HCT116 (cell line): ENCODE measurements around the gene CDKAL1. TPM values are rescaled to one million over a fixed set of nuclear protein-coding genes. Genes with fewer than 3 reads are reported as not detected.

Experiments
- ATAC-seq: fragments of 200-7000 bp; cut with Tn5 transposase; 2 replicates; pipeline ENCODE4 v1.9.1; 2020; ENCODE audit warnings: mild to moderate bottlenecking, moderate library complexity
- BruUV-seq: library from RNA; stranded (reverse); fragments of 400-500 nt; replicated peaks from 2 replicates; lab custom pipeline; 2021; lab: Mats Ljungman, UMichigan
- CTCF ChIA-PET: fragments of 300-600 bp; sonication (Branson Sonifier 250); formaldehyde crosslinking; loops from one replicate; lab custom pipeline; 2021; ENCODE audit warnings: antibody characterized with exemption; lab: Charles Lee
- POLR2A ChIA-PET: fragments of 300-600, 350-600 bp; sonication (Branson Sonifier 250); formaldehyde crosslinking; loops from one replicate; lab custom pipeline; 2021; ENCODE audit warnings: antibody characterized with exemption; lab: Charles Lee
- RAD21 ChIA-PET, 2 experiments: fragments of 300-600 bp; sonication (Branson Sonifier 250); formaldehyde crosslinking; loops; one replicate each; lab custom pipeline; 2023; ENCODE audit warnings: low total read pairs in 2 of 2; ENCODE audit not compliant: uncharacterized antibody in 2 of 2, unreplicated experiment in 2 of 2, low non-redundant PET in 1 of 2; lab: Charles Lee
- DNase-seq: peaks from one replicate; pipeline ENCODE4 v3.0.0-alpha.2; 2010; ENCODE audit warnings: low read depth, low spot score
- H2AFZ ChIP-seq: fragments of 200-600 bp; shearing (Covaris generic), sonication (generic); 2 replicates; pipeline ENCODE4 v1.6.1; 2017; ENCODE audit warnings: low read depth, mixed run types, mixed read lengths, antibody characterized with exemption, low read length; ENCODE audit not compliant: poor library complexity, severe bottlenecking
- H3K27ac ChIP-seq: 2 replicates; pipeline ENCODE4 v1.5.1; 2012; ENCODE audit warnings: low read depth, low read length
- H3K27me3 ChIP-seq: fragments of 200-600 bp; sonication (generic); 2 replicates; pipeline ENCODE4 v1.6.1; 2016; ENCODE audit warnings: mixed run types, low read length, mixed read lengths; ENCODE audit not compliant: insufficient read depth
- H3K36me3 ChIP-seq, 2 experiments: fragments of 200-500 bp in 1 of 2; fragments of 200-600 bp in 1 of 2; sonication (Bioruptor generic) in 1 of 2; sonication (generic) in 1 of 2; 2 replicates each; pipeline versions ENCODE4 v1.5.1 to v1.6.1; 2014 to 2016; ENCODE audit warnings: low read length in 2 of 2, inconsistent platforms in 1 of 2, mixed read lengths in 1 of 2, mixed run types in 1 of 2; ENCODE audit not compliant: insufficient read depth in 2 of 2, control insufficient read depth in 1 of 2
- H3K4me1 ChIP-seq, 2 experiments: fragments of 200-600 bp in 1 of 2; sonication (generic) in 1 of 2; 2 replicates each; pipeline versions ENCODE4 v1.5.1 to v1.6.1; 2012 to 2017; ENCODE audit warnings: low read length in 2 of 2, inconsistent platforms in 1 of 2, mild to moderate bottlenecking in 1 of 2, mixed read lengths in 1 of 2, mixed run types in 1 of 2, moderate library complexity in 1 of 2; ENCODE audit not compliant: insufficient read depth in 2 of 2, control insufficient read depth in 1 of 2
- H3K4me2 ChIP-seq: fragments of 200-600 bp; sonication (generic); 2 replicates; pipeline ENCODE4 v1.6.1; 2017; ENCODE audit warnings: mixed run types, low read length, mixed read lengths
- H3K4me3 ChIP-seq, 2 experiments: fragments of 200-600 bp in 1 of 2; sonication (generic) in 1 of 2; replicated peaks in 1 of 2; 2 replicates each; pipeline ENCODE4 v1.5.1; 2011 to 2016; ENCODE audit warnings: low read length in 2 of 2, control low read depth in 1 of 2, low read depth in 1 of 2, mild to moderate bottlenecking in 1 of 2, mixed read lengths in 1 of 2, mixed run types in 1 of 2
- H3K79me2 ChIP-seq: fragments of 200-600 bp; sonication (generic); 2 replicates; pipeline ENCODE4 v1.6.1; 2017; ENCODE audit warnings: mild to moderate bottlenecking, mixed run types, low read length, moderate library complexity, mixed read lengths; ENCODE audit not compliant: insufficient read depth
- H3K9ac ChIP-seq: fragments of 200-600 bp; sonication (generic); 2 replicates; pipeline ENCODE4 v1.6.1; 2016; ENCODE audit warnings: low read length, mixed read lengths
- H3K9me2 ChIP-seq: fragments of 200-600 bp; sonication (generic), shearing (Covaris generic); 2 replicates; pipeline ENCODE4 v1.6.1; 2017; ENCODE audit warnings: mixed run types, mild to moderate bottlenecking, moderate library complexity; ENCODE audit not compliant: insufficient read depth
- H3K9me3 ChIP-seq, 2 experiments: fragments of 200-500 bp in 1 of 2; fragments of 200-600 bp in 1 of 2; sonication (Bioruptor generic) in 1 of 2; sonication (generic) in 1 of 2; 2 replicates each; pipeline ENCODE4 v1.6.1; 2014 to 2017; ENCODE audit warnings: low read length in 2 of 2, mixed read lengths in 2 of 2, inconsistent platforms in 1 of 2, low read depth in 1 of 2, mild to moderate bottlenecking in 1 of 2, mixed run types in 1 of 2, moderate library complexity in 1 of 2; ENCODE audit not compliant: control insufficient read depth in 1 of 2, insufficient read depth in 1 of 2
- H4K20me1 ChIP-seq: fragments of 200-600 bp; sonication (generic), shearing (Covaris generic); 2 replicates; pipeline ENCODE4 v1.6.1; 2017; ENCODE audit warnings: mixed run types, mild to moderate bottlenecking, moderate library complexity; ENCODE audit not compliant: insufficient read depth
- CBX3 ChIP-seq: IDR thresholded peaks from 2 replicates; pipeline ENCODE4 v1.6.1; 2012; ENCODE audit warnings: low read depth
- CEBPB ChIP-seq: IDR thresholded peaks from 2 replicates; pipeline ENCODE4 v1.6.1; 2012; ENCODE audit warnings: low read depth
- EGR1 ChIP-seq: IDR thresholded peaks from 2 replicates; pipeline ENCODE4 v1.6.1; 2012; ENCODE audit warnings: low read depth
- ELF1 ChIP-seq: IDR thresholded peaks from 2 replicates; pipeline ENCODE4 v1.6.1; 2012; ENCODE audit warnings: low read depth, borderline replicate concordance
- EZH2 ChIP-seq: fragments of 200-600 bp; sonication (generic); IDR thresholded peaks from 2 replicates; pipeline ENCODE4 v1.6.1; 2017; ENCODE audit warnings: antibody characterized with exemption, mixed run types
- POLR2AphosphoS5 ChIP-seq: IDR thresholded peaks from 2 replicates; pipeline ENCODE4 v1.6.1; 2011; ENCODE audit warnings: mild to moderate bottlenecking, low read depth, low read length, moderate library complexity
- RAD21 ChIP-seq: IDR thresholded peaks from 2 replicates; pipeline ENCODE4 v1.6.1; 2012; ENCODE audit warnings: low read depth, mild to moderate bottlenecking
- SRF ChIP-seq: IDR thresholded peaks from 2 replicates; pipeline ENCODE4 v1.6.1; 2012; ENCODE audit warnings: low read depth
- TCF7L2 ChIP-seq: IDR thresholded peaks from 2 replicates; pipeline ENCODE4 v1.7.0; 2011; ENCODE audit warnings: borderline replicate concordance, inconsistent platforms; ENCODE audit not compliant: insufficient read depth, insufficient read length; ENCODE audit errors: extremely low read depth
- intact Hi-C: fragments of 100-400 bp; cut with micrococcal nuclease; formaldehyde crosslinking; loops from 2 replicates; pipeline ENCODE4 v1.10.0; 2022
- total RNA-seq: library from RNA; stranded (reverse); gene quantifications from one replicate; pipeline ENCODE4 v1.2.1, GENCODE V29; 2021; ENCODE audit not compliant: unreplicated experiment

CDKAL1 gene
- total RNA-seq, 1 experiment from 2014 or later: 14.9 TPM

DNA sequence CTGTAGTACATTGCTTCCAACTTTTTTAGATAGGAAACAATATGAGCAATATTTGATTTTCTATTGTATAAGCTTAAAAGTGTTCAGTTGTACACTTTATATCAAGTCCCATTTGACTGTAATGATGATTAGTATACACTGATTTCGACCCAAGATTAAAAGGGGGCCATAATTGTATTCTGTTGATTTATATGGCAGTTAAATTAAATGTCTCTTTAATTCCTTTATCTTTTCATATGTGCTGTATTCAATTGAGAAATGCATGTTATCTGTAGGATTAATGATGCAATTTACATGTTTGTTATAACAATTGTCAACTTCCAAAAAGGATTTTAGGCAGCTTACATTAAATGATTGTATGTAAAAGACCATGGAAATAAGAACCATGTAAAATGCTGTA is 317.5 kb downstream of the CDKAL1 start:
- no peak for DNase-seq
- no peak for ATAC-seq
- RAD21 ChIA-PET: no interaction called here
- Histone ChIP-seq H3K9me2 (no peaks in the 10 kb centered on the region), H3K9ac (no peak overlapping the region), H3K4me2 (no peak overlapping the region), H3K4me1 (no peaks in the 10 kb centered on the region), H3K9me3 (no peaks in the 10 kb centered on the region), H3K36me3 (no peaks in the 10 kb centered on the region), H3K79me2 (no peaks in the 10 kb centered on the region), H3K4me3 (no peak overlapping the region), H2AFZ (no peak overlapping the region), H3K27ac (no peak overlapping the region), H3K27me3 (no peaks in the 10 kb centered on the region), H4K20me1 (no peaks in the 10 kb centered on the region)
- POLR2A ChIA-PET: no interaction called here
- intact Hi-C loops: no loop called here
- no TSS peak for BruUV-seq
- CTCF ChIA-PET: no interaction called here
- TF ChIP-seq EGR1 (no peak), CEBPB (no peak), EZH2 (no peak), RAD21 (no peak), SRF (no peak)

DNA sequence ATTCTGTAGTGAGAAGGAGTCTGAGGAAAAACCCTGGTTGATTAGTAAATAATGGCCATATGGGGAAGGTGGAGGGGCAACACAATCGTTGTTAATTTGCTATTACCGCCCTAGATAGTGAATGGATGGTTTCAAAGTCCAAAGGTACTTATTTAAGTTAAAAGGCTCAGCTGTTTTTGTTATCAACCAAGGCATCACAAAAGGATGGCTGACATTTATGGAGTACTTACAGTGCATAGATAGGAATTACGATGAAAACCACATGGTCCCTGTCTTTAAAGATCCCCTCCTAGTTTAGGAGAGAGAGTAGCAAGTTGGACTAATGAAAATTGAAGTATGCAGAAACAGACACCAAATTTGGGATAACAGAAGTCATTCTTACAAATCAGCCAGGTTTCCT is 319.6 kb downstream of the CDKAL1 start:
- ChIA-PET POLR2A (no interaction called here), RAD21 (no interaction called here)
- no peak overlapping the region for H3K4me2 ChIP-seq

More for the DNA sequence above, 319.6 kb downstream of the CDKAL1 start:
- no peak overlapping the region for H3K27ac ChIP-seq
- intact Hi-C loops: no loop called here
- no peaks in the 10 kb centered on the region for H3K27me3 ChIP-seq
- CTCF ChIA-PET: no interaction called here
- no peaks in the 10 kb centered on the region for H3K79me2 ChIP-seq
- DNase-seq: no peak
- TF ChIP-seq CBX3 (no peak), ELF1 (no peak), POLR2AphosphoS5 (no peak), TCF7L2 (no peak)
- no peaks in the 10 kb centered on the region for H3K9me2 ChIP-seq
- H3K4me1 ChIP-seq: no peaks in the 10 kb centered on the region
- no peaks in the 10 kb centered on the region for H3K36me3 ChIP-seq
- H2AFZ ChIP-seq: no peak overlapping the region
- no peaks in the 10 kb centered on the region for H4K20me1 ChIP-seq
- ATAC-seq: no peak
- no peak overlapping the region for H3K9ac ChIP-seq
- H3K9me3 ChIP-seq: no peaks in the 10 kb centered on the region
- H3K4me3 ChIP-seq: no peak overlapping the region
- BruUV-seq: no TSS peak
